PC-9 (cell line): ENCODE results near the gene CLPTM1L.

Experiments
- EZH2 ChIP-seq: fragments of 200-600 bp; sonication (generic); IDR thresholded peaks from 2 replicates; pipeline ENCODE4 v1.8.0; 2017; ENCODE audit warnings: antibody characterized with exemption, low read depth
- TF ChIP-seq, protein P1 (sequence below): fragments of 200-600 bp; sonication (generic); conservative IDR thresholded peaks from 2 replicates; pipeline ENCODE4 v1.6.1; 2017; ENCODE audit warnings: mixed run types, antibody characterized with exemption, mild to moderate bottlenecking, moderate library complexity

DNA sequence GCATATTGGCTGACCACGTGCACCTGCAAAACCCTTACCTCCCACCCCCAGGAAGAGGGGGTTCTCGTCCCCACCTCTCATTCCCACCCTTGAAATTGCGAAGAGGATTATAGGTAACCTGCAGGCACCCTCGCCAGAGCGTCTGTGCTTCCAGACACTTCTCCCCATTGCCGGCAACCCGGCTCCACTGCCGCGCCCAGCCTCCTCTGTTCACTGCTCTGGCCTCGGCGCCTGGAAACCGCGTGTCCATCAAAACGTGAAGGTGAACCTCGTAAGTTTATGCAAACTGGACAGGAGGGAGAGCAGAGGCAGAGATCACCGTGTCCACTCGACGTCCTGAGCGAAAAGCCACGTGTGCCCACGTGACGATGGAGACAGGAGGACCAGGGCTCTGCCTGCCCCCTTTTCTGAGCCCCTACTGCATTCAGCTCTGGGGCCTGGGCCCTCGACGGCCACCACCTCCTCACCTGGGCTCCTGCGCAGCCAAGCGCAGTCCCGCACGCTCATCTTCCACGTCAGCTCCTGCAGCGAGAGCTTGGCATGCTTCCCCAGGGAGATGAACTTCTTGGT is 52.0 kb downstream of the CLPTM1L start:
- no peak for TF ChIP-seq EZH2
- TF ChIP-seq, protein P1, sequence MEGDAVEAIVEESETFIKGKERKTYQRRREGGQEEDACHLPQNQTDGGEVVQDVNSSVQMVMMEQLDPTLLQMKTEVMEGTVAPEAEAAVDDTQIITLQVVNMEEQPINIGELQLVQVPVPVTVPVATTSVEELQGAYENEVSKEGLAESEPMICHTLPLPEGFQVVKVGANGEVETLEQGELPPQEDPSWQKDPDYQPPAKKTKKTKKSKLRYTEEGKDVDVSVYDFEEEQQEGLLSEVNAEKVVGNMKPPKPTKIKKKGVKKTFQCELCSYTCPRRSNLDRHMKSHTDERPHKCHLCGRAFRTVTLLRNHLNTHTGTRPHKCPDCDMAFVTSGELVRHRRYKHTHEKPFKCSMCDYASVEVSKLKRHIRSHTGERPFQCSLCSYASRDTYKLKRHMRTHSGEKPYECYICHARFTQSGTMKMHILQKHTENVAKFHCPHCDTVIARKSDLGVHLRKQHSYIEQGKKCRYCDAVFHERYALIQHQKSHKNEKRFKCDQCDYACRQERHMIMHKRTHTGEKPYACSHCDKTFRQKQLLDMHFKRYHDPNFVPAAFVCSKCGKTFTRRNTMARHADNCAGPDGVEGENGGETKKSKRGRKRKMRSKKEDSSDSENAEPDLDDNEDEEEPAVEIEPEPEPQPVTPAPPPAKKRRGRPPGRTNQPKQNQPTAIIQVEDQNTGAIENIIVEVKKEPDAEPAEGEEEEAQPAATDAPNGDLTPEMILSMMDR = no peak
